Measurements from ENCODE around the gene JUN.
A peak's percentile ranks its signal among the peaks of the same experiment; 100 is the strongest.

JUN gene

DNA sequence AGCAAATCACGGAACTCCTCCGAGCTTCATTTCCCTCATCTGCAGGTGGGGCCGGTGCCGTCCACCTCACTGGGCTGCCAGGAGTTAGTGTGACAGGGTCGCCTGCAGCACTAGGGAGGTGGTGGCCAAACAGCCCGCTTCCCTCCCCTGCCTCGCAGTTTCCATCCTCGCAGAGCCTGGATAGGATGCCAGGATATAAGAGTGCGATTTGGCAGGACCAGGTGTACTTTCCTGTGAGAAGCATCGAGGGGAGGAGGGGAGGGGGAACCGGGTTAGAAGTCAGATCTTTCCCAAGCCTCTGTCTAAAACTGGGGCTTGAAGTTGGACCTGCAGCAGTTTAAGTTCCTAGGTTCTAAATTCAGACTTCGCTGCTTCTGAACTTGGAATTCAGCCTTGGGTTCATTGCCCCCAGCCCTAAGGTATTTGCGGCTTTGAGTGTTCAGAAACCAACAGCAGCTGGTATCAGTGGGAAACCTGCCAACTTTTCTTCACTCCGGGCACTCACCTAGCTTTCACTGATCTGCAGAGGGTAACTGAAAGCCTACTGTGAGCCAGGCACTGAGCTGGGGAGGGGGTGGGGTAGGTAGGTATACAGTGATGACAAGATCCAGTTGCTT is 1.7 kb upstream of the JUN start:
- peak overlapping the region; percentile 96 for H3K4me3 ChIP-seq (replicated peaks; ENCODE audit: low read depth, low read length)
- TF ChIP-seq, protein P1, sequence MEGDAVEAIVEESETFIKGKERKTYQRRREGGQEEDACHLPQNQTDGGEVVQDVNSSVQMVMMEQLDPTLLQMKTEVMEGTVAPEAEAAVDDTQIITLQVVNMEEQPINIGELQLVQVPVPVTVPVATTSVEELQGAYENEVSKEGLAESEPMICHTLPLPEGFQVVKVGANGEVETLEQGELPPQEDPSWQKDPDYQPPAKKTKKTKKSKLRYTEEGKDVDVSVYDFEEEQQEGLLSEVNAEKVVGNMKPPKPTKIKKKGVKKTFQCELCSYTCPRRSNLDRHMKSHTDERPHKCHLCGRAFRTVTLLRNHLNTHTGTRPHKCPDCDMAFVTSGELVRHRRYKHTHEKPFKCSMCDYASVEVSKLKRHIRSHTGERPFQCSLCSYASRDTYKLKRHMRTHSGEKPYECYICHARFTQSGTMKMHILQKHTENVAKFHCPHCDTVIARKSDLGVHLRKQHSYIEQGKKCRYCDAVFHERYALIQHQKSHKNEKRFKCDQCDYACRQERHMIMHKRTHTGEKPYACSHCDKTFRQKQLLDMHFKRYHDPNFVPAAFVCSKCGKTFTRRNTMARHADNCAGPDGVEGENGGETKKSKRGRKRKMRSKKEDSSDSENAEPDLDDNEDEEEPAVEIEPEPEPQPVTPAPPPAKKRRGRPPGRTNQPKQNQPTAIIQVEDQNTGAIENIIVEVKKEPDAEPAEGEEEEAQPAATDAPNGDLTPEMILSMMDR (IDR thresholded peaks at IDR 0.05; ENCODE audit: low read length, missing control alignments) = no peak
- DNase-seq (ENCODE audit: low read depth) = peak; percentile 52

- TF ChIP-seq, protein P1 (IDR thresholded peaks at IDR 0.05; ENCODE audit: low read length, missing control alignments) = peak; percentile 70
- peak overlapping the region; percentile 96 for H3K4me3 ChIP-seq (replicated peaks; ENCODE audit: low read depth, low read length)
- peak; percentile 96 for DNase-seq (ENCODE audit: low read depth)
These were observed 1.1 kb upstream of the JUN start for GRCh38 chr1:58784758-58785441.

GRCh38 chr1:58783090-58783992 is 506 bp downstream of the JUN start:
- TF ChIP-seq, protein P1 (IDR thresholded peaks at IDR 0.05; ENCODE audit: low read length, missing control alignments) = no peak
- H3K4me3 ChIP-seq (replicated peaks; ENCODE audit: low read depth, low read length) = peak overlapping the region; percentile 96
- DNase-seq (ENCODE audit: low read depth) = peak; percentile 66

DNA sequence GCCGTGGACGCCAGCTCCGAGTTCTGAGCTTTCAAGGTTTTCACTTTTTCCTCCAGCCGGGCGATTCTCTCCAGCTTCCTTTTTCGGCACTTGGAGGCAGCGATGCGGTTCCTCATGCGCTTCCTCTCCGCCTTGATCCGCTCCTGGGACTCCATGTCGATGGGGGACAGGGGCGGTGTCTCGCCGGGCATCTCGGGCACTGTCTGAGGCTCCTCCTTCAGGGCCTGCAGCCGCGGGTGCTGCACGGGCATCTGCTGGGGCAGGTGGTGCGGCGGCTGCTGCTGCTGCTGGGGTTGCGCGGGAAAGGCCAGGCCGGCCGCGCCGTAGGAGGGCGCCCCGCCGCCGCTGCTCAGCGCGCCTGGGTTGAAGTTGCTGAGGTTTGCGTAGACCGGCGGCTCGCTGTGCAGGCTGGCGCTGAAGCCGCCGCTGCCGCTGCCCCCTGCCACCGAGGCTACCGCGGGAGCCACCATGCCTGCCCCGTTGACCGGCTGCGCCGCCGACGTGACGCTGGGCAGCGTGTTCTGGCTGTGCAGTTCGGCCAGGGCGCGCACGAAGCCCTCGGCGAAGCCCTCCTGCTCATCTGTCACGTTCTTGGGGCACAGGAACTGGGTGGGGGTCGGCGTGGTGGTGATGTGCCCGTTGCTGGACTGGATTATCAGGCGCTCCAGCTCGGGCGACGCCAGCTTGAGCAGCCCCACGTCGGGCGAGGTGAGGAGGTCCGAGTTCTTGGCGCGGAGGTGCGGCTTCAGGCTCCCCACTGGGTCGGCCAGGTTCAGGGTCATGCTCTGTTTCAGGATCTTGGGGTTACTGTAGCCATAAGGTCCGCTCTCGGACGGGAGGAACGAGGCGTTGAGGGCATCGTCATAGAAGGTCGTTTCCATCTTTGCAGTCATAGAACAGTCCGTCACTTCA is 1.4 kb downstream of the JUN start:
- TF ChIP-seq, protein P1 (IDR thresholded peaks at IDR 0.05; ENCODE audit: low read length, missing control alignments) = no peak
- H3K4me3 ChIP-seq (replicated peaks; ENCODE audit: low read depth, low read length) = peak overlapping the region; percentile 96
- peak; percentile 50 for DNase-seq (ENCODE audit: low read depth)

- TF ChIP-seq, protein P1 (IDR thresholded peaks at IDR 0.05; ENCODE audit: low read length, missing control alignments) = peak; percentile 47
- peak overlapping the region; percentile 96 for H3K4me3 ChIP-seq (replicated peaks; ENCODE audit: low read depth, low read length)
- DNase-seq (ENCODE audit: low read depth) = peak; percentile 82
These were observed 2.2 kb downstream of the JUN start for GRCh38 chr1:58781541-58782177.

Data from fibroblast of pulmonary artery (primary cell).